Activated B cell treated with CpG ODN at 0.5 μM for 24 hours (primary cell): ENCODE measurements around the gene HHATL. TPM values are rescaled to one million over a fixed set of nuclear protein-coding genes. Genes with fewer than 3 reads are reported as not detected.

ENCODE experiments used
- ATAC-seq: fragments of 200-7000 bp; cut with Tn5 transposase; one replicate; pipeline ENCODE4 v1.10.0; 2021; ENCODE audit warnings: low read depth, mild to moderate bottlenecking, moderate library complexity
- CTCF ChIA-PET: fragments of 350-600 bp; sonication (Branson Sonifier 250); formaldehyde crosslinking; loops from one replicate; lab custom pipeline; 2021; ENCODE audit warnings: antibody characterized with exemption; lab: Charles Lee
- POLR2A ChIA-PET: fragments of 350-600 bp; sonication (Branson Sonifier 250); formaldehyde crosslinking; loops from one replicate; lab custom pipeline; 2021; ENCODE audit warnings: antibody characterized with exemption; lab: Charles Lee
- DNase-seq: peaks from one replicate; pipeline ENCODE4 v3.0.0; 2022
- H3K27ac Mint-ChIP-seq: one replicate; pipeline ENCODE4 v1.8.0; 2020; ENCODE audit warnings: mixed read lengths
- H3K27me3 Mint-ChIP-seq: one replicate; pipeline ENCODE4 v1.8.0; 2021; ENCODE audit warnings: mixed read lengths
- H3K36me3 Mint-ChIP-seq: one replicate; pipeline ENCODE4 v1.8.0; 2021; ENCODE audit warnings: low read depth, mixed read lengths
- H3K4me1 Mint-ChIP-seq: one replicate; pipeline ENCODE4 v1.8.0; 2021; ENCODE audit warnings: mixed read lengths
- H3K4me3 Mint-ChIP-seq: one replicate; pipeline ENCODE4 v1.8.0; 2020; ENCODE audit warnings: mild to moderate bottlenecking, mixed read lengths
- H3K9me3 Mint-ChIP-seq: one replicate; pipeline ENCODE4 v1.8.0; 2020; ENCODE audit warnings: mixed read lengths
- CTCF ChIP-seq: fragments of 200-600 bp; IDR thresholded peaks from one replicate; pipeline ENCODE4 v1.8.0; 2022; ENCODE audit warnings: antibody characterized with exemption, mild to moderate bottlenecking
- intact Hi-C: fragments of 100-400 bp; cut with micrococcal nuclease; formaldehyde crosslinking; loops from one replicate; pipeline ENCODE4 v1.15.1; 2024
- total RNA-seq: library from RNA; stranded (reverse); gene quantifications from 2 replicates; pipeline ENCODE4 v1.2.3, GENCODE V29; 2022

Gene HHATL
- total RNA-seq, 1 donor from 2014 or later: not detected

DNA sequence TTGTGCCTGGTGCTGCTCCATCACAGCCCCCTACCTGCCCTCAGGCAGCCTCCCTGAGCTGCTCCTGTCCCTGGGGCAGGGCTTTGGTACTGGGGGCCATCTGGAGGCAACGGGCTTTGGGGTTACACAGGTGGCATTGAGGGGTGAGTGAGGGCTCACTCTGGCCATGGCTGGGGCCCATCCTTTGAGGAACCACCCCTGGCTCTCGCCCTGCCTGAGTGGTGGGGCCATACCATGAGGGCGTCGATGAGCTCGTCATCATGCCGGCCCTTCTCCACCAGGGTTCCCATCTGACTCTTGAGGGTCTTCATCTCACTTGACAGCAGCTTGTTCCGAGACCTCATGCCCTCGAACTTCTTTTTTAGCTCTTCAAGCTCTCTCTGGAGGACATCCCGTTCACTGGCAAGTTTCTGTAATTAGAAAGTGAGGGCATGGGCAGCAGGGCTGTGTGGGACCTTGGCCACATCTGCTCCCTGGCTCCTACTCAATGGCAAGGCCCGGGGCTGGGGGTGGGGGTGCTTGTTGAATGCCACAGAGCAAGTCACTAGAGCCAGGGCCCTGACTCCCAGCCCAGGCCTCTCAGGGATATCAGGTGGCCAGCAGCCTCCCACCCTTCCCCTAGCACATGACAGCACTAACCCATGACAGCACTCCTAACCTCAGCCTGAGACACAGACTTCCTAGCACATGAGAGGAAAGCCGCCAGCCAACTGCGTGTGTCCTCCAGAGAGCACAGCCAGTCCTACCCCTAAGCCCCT lies 37.0 kb upstream of the HHATL start:
- Mint-ChIP-seq H3K36me3 (no peaks in the 10 kb centered on the region), H3K4me1 (peaks cover 21% of the 10 kb centered on the region), H3K4me3 (no peak overlapping the region), H3K27ac (no peak overlapping the region), H3K9me3 (no peaks in the 10 kb centered on the region), H3K27me3 (no peaks in the 10 kb centered on the region)
- ChIA-PET CTCF (no interaction called here), POLR2A (no interaction called here)
- no peak for TF ChIP-seq CTCF
- no peak for DNase-seq
- intact Hi-C loops: loop anchor here (5.0 to 10.0 kb wide), 2 partner anchors 77 to 495 kb away; no protein-coding TSS in a partner anchor
- no peak for ATAC-seq

DNA sequence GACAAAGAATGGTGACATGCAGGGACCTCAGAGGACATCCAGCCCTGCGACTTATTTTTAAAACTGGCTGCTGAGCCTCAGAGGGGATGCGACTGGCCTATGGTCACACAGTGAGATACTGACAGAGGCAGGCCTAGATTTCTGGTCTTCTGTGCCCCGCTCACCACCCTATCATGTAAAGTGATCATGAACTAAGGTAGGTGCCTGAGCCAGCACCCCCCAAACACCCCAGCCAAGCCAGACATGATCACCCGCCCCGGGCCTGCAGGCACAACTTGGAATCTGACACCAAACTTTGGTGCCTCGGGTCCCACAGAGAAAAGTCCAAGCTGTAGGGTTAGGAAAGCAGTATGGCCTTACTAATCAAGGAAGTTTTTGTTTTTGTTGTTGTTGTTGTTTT lies 33.9 kb upstream of the HHATL start:
- H3K36me3 Mint-ChIP-seq: no peaks in the 10 kb centered on the region
- peaks cover 17% of the 10 kb centered on the region for H3K4me1 Mint-ChIP-seq
- DNase-seq (no peak), ATAC-seq (no peak)
- H3K9me3 Mint-ChIP-seq: no peaks in the 10 kb centered on the region
- no peak for TF ChIP-seq CTCF
- H3K27ac Mint-ChIP-seq: no peak overlapping the region
- no peak overlapping the region for H3K4me3 Mint-ChIP-seq
- no peaks in the 10 kb centered on the region for H3K27me3 Mint-ChIP-seq
- intact Hi-C loops: no loop called here
- POLR2A ChIA-PET: no interaction called here
- CTCF ChIA-PET: no interaction called here

DNA sequence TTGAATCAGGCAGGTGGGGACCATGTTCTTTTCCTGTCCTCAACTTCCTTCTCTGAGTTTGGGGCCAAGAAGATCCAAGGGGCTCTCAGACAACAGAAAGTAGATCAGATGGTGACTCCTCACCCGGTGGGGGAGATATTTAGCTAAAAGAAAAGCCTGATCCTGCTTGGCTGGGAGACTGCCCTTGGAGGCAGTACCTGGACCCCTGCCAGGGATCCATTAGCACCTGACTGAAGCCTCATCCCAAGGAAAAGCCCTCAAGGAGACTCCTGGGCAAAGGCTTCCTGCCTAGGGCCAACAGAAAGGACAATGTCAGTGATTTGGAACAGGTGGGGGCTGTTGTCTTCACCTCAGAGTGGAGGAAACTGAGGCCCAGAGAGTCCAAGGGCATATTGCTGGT lies 33.5 kb upstream of the HHATL start:
- intact Hi-C loops: no loop called here
- H3K27ac Mint-ChIP-seq: no peak overlapping the region
- no peaks in the 10 kb centered on the region for H3K9me3 Mint-ChIP-seq
- DNase-seq (no peak), ATAC-seq (no peak)
- H3K4me1 Mint-ChIP-seq: peaks cover 17% of the 10 kb centered on the region
- TF ChIP-seq CTCF: no peak
- no peaks in the 10 kb centered on the region for H3K36me3 Mint-ChIP-seq
- POLR2A ChIA-PET: no interaction called here
- no peaks in the 10 kb centered on the region for H3K27me3 Mint-ChIP-seq
- no peak overlapping the region for H3K4me3 Mint-ChIP-seq
- CTCF ChIA-PET: no interaction called here

DNA sequence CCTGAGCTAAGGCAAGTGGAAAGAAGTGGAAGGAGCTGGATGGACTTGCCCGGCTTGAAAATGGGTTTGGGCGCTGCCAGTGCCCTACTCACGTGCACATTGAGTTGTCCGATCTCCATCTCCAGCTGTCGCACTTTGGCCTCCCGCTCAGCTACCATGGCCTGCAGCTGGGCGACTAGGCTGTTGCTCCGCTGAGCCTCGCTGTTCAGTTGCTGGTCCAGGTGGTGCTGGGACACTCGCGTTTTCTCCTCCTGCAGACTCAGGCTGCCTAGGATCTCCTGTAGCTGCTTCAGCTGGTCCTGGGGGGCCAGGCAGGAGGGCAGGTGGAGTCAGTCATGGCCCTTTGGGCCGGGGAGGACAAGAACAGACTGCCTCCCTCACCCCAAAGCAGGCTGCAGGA lies 33.0 kb upstream of the HHATL start:
- DNase-seq (no peak), ATAC-seq (no peak)
- Mint-ChIP-seq H3K36me3 (no peaks in the 10 kb centered on the region), H3K27ac (no peak overlapping the region), H3K4me1 (peaks cover 17% of the 10 kb centered on the region), H3K4me3 (no peak overlapping the region), H3K27me3 (no peaks in the 10 kb centered on the region), H3K9me3 (no peaks in the 10 kb centered on the region)
- CTCF ChIA-PET: no interaction called here
- intact Hi-C loops: no loop called here
- POLR2A ChIA-PET: no interaction called here
- TF ChIP-seq CTCF: no peak

GRCh38 chr3:42735019-42735418 lies 32.4 kb upstream of the HHATL start:
- POLR2A ChIA-PET: no interaction called here
- Mint-ChIP-seq H3K27me3 (no peaks in the 10 kb centered on the region), H3K4me1 (peaks cover 17% of the 10 kb centered on the region), H3K9me3 (no peaks in the 10 kb centered on the region), H3K27ac (no peak overlapping the region), H3K36me3 (no peaks in the 10 kb centered on the region), H3K4me3 (no peak overlapping the region)
- CTCF ChIA-PET: no interaction called here
- ATAC-seq (no peak), DNase-seq (no peak)
- TF ChIP-seq CTCF: no peak
- intact Hi-C loops: no loop called here
